Immature natural killer cell (primary cell): ENCODE data around the gene RAB44. TPM values are rescaled to one million over a fixed set of nuclear protein-coding genes. Genes with fewer than 3 reads are reported as not detected.
A peak's percentile ranks its signal among the peaks of the same experiment; 100 is the strongest.
"Not testable (repeated sequence)": the region's sequence is repeated elsewhere in the genome, so short reads cannot be mapped to it uniquely, and the experiment has no call there.

Source experiments
- DNase-seq, 3 donors: peaks; one replicate each; pipeline ENCODE4 v3.0.0; 2022; ENCODE audit warnings: mixed read lengths in 1 of 3
- H3K27ac Mint-ChIP-seq, 6 donors: one replicate each; pipeline ENCODE4 v1.8.0; 2020; ENCODE audit warnings: mixed read lengths in 6 of 6, mild to moderate bottlenecking in 5 of 6, inconsistent platforms in 4 of 6, moderate library complexity in 3 of 6
- H3K27me3 Mint-ChIP-seq, 3 donors: one replicate each; pipeline ENCODE4 v1.8.0; 2020 to 2021; ENCODE audit warnings: low read depth in 3 of 3, mild to moderate bottlenecking in 3 of 3, mixed read lengths in 3 of 3, moderate library complexity in 3 of 3, inconsistent platforms in 1 of 3
- H3K36me3 Mint-ChIP-seq, 3 donors: one replicate each; pipeline ENCODE4 v1.8.0; 2020; ENCODE audit warnings: mixed read lengths in 3 of 3, inconsistent platforms in 2 of 3, mild to moderate bottlenecking in 2 of 3
- H3K4me1 Mint-ChIP-seq, 2 donors: one replicate each; pipeline ENCODE4 v1.8.0; 2020; ENCODE audit warnings: inconsistent platforms in 2 of 2, mild to moderate bottlenecking in 2 of 2, mixed read lengths in 2 of 2, moderate library complexity in 1 of 2
- H3K4me3 Mint-ChIP-seq, 5 donors: one replicate each; pipeline ENCODE4 v1.8.0; 2020; ENCODE audit warnings: mild to moderate bottlenecking in 5 of 5, mixed read lengths in 5 of 5, inconsistent platforms in 3 of 5, moderate library complexity in 3 of 5
- H3K9me3 Mint-ChIP-seq, 6 donors: one replicate each; pipeline ENCODE4 v1.8.0; 2020; ENCODE audit warnings: mild to moderate bottlenecking in 6 of 6, mixed read lengths in 6 of 6, inconsistent platforms in 4 of 6, moderate library complexity in 3 of 6
- polyA plus RNA-seq, 3 donors: library from polyadenylated mRNA; unstranded; fragments of 300-500 nt; fragmentation: Illumina TruSeq; gene quantifications; one replicate each; pipeline ENCODE4 v1.2.3, GENCODE V29; 2021

RAB44 gene
- polyA plus RNA-seq = not detected

DNA sequence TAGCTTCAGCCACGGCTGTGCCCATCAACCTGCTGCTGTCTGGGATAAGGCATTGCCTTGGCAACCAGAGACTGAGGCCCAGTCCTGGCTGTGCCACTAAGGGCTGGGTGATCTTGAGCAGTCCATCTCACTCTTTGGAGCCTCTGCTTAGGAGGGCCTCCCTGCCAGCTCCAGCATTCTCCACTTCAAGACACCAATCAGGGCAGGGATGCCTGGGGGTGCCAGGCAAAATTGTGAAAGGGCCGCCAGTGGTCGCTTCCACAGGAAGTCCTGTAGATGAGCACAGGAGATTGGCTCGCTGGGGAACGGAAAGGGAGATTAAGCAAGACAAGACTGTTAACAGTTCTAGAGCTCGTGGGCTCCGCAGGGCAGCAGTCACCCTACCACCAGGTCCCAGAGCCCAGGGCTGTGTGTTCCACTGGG lies at the start of gene RAB44:
Gene RAB44 (plus strand): TSS at position 346 of the 423 bp plus-strand sequence. CDS start 6,410 bp downstream, outside the sequence.
- H3K9me3 Mint-ChIP-seq = no peaks in the 10 kb centered on the region
- H3K4me3 Mint-ChIP-seq = no peak within 1 kb of the TSS
- DNase-seq = no peak
- H3K27me3 Mint-ChIP-seq = peaks cover 0 to 5% (median 2%) of the 10 kb centered on the region in 3 donors
- H3K27ac Mint-ChIP-seq = peak within 1 kb of the TSS in 1 of 6 donors; percentile 23
- peaks cover 11% of the 10 kb centered on the region in 2 donors for H3K4me1 Mint-ChIP-seq
- H3K36me3 Mint-ChIP-seq = peaks cover 0 to 5% (median 0%) of the 10 kb centered on the region in 3 donors

GRCh38 chr6:36649086-36649485 lies 48.5 kb upstream of the RAB44 start:
- H3K27me3 Mint-ChIP-seq = peaks cover 0 to 4% (median 2%) of the 10 kb centered on the region in 3 donors
- H3K36me3 Mint-ChIP-seq = no peaks in the 10 kb centered on the region
- H3K4me1 Mint-ChIP-seq = no peaks in the 10 kb centered on the region
- H3K9me3 Mint-ChIP-seq = no peaks in the 10 kb centered on the region
- H3K27ac Mint-ChIP-seq = no peak overlapping the region
- no peak overlapping the region for H3K4me3 Mint-ChIP-seq
- DNase-seq = no peak

GRCh38 chr6:36649701-36650484 lies 47.7 kb upstream of the RAB44 start:
- H3K4me3 Mint-ChIP-seq = no peak overlapping the region
- no peaks in the 10 kb centered on the region for H3K4me1 Mint-ChIP-seq
- no peak overlapping the region for H3K27ac Mint-ChIP-seq
- H3K36me3 Mint-ChIP-seq = no peaks in the 10 kb centered on the region
- no peaks in the 10 kb centered on the region for H3K9me3 Mint-ChIP-seq
- peaks cover 0 to 8% (median 2%) of the 10 kb centered on the region in 3 donors for H3K27me3 Mint-ChIP-seq
- DNase-seq = no peak

DNA sequence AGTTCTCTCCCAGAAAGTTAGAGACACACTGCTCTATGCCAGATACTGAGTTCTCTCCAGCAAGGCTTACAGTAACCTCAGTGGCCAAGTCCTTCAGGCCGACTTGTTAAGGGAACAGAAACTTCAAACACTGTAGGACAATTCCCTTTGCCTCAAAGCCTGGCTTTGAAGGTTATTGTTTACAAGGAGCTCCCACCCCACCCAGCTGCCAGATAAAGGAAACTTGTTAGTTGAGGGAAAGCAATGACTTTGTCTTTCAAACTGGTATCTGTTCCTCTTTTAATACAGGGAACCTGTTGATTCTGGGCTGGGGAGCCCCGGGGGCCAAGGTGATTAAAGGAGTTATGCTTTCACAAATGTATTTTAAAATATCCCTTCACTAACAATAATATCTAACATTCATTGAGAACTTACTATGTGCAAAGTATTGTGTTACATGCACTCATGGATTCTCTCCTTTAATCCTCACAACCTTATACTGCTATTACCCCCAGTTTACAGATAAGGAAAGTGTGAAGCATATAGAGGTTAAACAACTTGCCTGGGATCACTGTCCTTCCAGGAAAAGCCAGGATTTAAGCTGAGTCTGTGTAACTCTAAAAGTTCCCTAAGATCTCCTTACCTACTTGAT lies 46.7 kb upstream of the RAB44 start:
- DNase-seq = no peak
- Mint-ChIP-seq H3K4me3 (no peak overlapping the region), H3K27me3 (peaks cover 0 to 16% (median 2%) of the 10 kb centered on the region in 3 donors), H3K27ac (no peak overlapping the region), H3K4me1 (no peaks in the 10 kb centered on the region), H3K36me3 (no peaks in the 10 kb centered on the region), H3K9me3 (no peaks in the 10 kb centered on the region)

DNA sequence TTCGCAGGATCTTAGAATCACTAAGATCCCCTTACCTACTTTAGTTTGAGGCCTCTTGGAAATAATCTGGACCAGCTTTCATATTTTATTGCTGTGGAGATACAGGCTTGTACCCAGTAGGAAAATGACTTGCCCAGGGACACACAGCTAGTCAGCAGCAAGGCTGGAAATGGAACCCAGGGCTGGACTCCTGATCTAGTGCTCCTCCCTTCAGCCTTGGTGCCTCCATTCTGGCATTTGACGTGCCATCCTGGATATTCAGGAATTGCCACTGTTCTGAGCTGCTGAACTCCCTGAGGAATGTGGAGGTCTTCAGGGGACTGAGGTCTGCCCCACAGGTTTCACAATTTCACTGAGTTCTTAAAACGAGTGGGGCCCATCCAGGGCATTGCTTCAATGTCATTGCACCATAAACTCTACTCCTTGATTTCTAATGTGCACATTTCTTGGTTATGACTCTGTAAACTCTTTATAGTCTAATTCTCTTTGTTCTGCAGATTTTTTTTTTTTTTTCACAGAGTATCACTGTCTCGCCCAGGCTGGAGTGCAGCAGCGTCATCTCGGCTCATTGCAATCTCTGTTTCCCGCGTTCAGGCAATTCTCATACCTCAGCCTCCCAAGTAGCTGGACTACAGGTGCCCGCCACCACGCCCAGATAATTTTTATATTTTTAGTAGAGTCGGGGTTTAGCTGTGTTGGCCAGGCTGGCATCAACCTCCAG lies 45.8 kb upstream of the RAB44 start:
- no peak for DNase-seq
- H3K9me3 Mint-ChIP-seq = no peaks in the 10 kb centered on the region
- peaks cover 0 to 16% (median 2%) of the 10 kb centered on the region in 3 donors for H3K27me3 Mint-ChIP-seq
- H3K4me3 Mint-ChIP-seq = no peak overlapping the region
- H3K4me1 Mint-ChIP-seq = no peaks in the 10 kb centered on the region
- H3K27ac Mint-ChIP-seq = no peak overlapping the region
- H3K36me3 Mint-ChIP-seq = no peaks in the 10 kb centered on the region

DNA sequence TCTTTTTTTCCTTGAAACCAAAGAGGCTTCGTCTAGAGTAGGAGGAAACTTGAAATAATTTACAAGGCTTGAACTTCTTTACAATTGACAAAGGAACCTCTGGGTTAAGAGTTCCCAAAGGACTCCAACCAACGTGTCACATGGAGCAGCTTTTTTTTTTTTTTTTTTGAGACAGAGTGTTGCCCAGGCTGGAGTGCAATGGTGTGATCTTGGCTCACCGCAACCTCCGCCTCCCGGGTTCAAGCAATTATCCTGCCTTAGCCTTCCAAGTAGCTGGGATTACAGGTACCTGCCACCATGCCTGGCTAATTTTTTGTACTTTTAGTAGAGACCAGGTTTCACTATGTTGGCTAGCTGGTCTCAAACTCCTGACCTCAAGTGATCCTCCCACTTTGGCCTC lies 43.2 kb upstream of the RAB44 start:
- not testable (repeated sequence) for H3K27ac Mint-ChIP-seq, DNase-seq, H3K36me3 Mint-ChIP-seq, H3K9me3 Mint-ChIP-seq, H3K4me1 Mint-ChIP-seq, H3K4me3 Mint-ChIP-seq
- H3K27me3 Mint-ChIP-seq = peaks cover 2 to 20% (median 5%) of the 10 kb centered on the region in 3 donors

DNA sequence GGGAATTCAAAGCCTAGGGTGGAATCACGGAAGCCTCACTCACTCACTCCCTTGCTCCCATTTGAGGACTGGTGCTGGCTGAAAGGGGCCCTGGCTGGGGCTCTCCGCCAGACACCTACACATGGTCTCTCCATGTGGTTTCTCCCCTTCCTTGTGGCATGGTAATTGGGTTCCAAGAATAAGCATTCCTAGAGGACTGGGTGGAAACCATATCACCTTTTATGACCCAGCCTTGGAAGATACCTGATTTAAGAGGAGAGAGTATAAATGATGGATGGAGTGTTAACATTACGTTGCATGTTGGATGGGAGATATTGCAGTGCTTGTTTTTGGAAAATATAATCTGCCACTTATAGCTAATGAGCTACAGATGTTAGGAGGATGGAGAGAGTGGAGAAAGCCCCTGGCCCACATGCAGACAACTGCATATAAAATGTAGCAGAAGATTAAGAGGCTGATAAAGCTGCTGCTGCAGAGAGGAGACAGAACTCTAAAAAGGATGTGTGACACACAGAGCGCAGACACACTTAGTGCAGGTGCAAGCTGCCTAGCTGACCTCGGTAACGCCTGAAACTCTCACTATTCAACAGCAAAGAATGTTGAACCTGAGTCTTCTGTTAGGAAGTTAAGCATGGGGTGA lies 42.4 kb upstream of the RAB44 start:
- Mint-ChIP-seq H3K4me1 (no peaks in the 10 kb centered on the region), H3K27ac (no peak overlapping the region), H3K9me3 (no peaks in the 10 kb centered on the region), H3K27me3 (peaks cover 3 to 22% (median 9%) of the 10 kb centered on the region in 3 donors), H3K4me3 (no peak overlapping the region), H3K36me3 (no peaks in the 10 kb centered on the region)
- DNase-seq = no peak

- DNase-seq = no peak
- Mint-ChIP-seq H3K9me3 (no peaks in the 10 kb centered on the region), H3K27ac (no peak overlapping the region), H3K27me3 (peaks cover 2 to 22% (median 9%) of the 10 kb centered on the region in 3 donors), H3K4me3 (no peak overlapping the region), H3K36me3 (no peaks in the 10 kb centered on the region), H3K4me1 (no peaks in the 10 kb centered on the region)
These were observed 41.2 kb upstream of the RAB44 start for GRCh38 chr6:36656441-36656840.

- Mint-ChIP-seq H3K4me1 (no peaks in the 10 kb centered on the region), H3K27ac (no peak overlapping the region), H3K27me3 (peaks cover 2 to 20% (median 9%) of the 10 kb centered on the region in 3 donors), H3K36me3 (no peaks in the 10 kb centered on the region), H3K4me3 (no peak overlapping the region), H3K9me3 (no peaks in the 10 kb centered on the region)
- no peak for DNase-seq
These were observed 40.4 kb upstream of the RAB44 start for GRCh38 chr6:36657271-36657670.

DNA sequence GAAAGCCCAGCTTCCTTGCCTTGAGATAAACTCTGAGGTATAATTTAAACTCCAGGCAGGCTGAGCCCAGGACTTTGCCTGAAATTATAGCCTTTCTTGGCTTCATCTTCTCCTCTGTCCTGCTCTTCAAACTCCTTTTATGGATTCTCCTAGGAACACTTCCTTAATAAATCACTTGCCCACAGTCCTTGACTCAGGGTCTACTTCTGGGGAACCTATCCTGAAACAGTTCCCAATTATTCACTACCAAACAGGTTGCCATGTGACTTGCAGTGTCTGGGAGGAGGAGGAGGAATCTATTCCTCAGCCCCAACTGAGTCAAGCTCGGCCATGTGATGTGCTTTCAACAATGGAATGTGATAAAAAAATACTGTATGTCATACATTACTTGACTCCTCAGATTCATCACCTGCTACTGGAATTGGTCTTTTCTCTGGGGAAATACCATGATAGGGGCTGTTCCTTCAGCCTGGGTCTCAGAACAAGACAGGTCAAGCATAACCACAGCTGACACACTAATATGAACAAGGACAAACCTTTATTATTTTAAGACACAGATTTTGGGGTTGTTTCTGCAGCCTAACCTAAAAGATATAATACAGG lies 39.6 kb upstream of the RAB44 start:
- Mint-ChIP-seq H3K27ac (no peak overlapping the region), H3K4me3 (no peak overlapping the region), H3K36me3 (no peaks in the 10 kb centered on the region), H3K27me3 (peaks cover 2 to 20% (median 9%) of the 10 kb centered on the region in 3 donors), H3K4me1 (no peaks in the 10 kb centered on the region), H3K9me3 (no peaks in the 10 kb centered on the region)
- DNase-seq = no peak

DNA sequence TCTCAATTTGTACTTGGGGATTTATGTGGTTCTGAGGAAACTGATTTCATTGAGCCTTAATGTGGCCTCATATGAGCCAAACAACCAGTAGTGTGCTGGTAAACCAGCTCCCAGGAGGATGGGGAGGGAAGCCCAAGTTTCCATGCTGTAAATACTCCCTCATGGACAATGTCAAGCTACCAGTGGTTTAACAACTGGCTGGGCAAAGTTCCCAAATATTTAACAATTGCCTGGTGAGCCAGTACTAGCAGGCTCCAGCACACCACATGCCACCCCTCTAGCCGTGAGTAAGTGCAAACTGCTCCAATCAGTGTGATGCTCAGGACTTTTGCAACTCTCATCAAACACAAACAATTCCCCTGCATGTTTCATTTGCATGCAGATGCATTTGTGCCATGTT lies 38.4 kb upstream of the RAB44 start:
- Mint-ChIP-seq H3K36me3 (no peaks in the 10 kb centered on the region), H3K9me3 (no peaks in the 10 kb centered on the region), H3K27ac (no peak overlapping the region), H3K4me3 (no peak overlapping the region), H3K27me3 (peaks cover 3 to 17% (median 10%) of the 10 kb centered on the region in 3 donors), H3K4me1 (no peaks in the 10 kb centered on the region)
- no peak for DNase-seq

DNA sequence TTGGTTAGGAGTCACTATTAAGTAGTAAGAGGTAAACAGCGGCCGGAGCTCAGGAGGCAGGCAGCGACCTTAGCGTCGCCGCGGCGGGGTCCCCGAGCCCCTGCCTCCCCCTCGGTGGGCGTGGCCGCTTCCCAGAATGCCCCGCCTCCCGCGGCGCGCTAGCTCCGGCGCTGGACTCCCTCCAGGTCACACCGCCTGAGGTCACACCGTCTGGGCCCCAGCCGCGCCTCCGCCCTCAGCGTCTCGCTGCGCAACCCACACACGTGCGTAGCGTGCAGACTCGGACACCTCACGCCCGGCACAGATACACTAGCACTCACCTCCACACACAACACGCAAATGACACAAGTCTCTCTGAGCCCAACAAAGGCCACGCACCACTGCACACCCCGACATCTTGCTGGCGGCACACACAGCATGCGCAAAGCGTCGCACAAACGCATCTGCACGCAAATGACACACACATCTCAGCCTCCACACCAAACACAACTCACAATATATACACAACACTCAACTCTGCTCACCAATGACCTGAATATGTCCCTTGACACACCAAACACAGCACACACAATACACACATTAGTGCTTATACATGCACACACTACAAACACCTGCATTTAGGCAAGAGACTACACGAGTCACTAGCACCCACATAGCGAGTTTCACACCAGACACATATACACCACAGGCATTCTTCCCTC lies 36.7 kb upstream of the RAB44 start:
- Mint-ChIP-seq H3K27ac (no peak overlapping the region), H3K4me1 (no peaks in the 10 kb centered on the region), H3K9me3 (no peaks in the 10 kb centered on the region), H3K36me3 (no peaks in the 10 kb centered on the region), H3K27me3 (peaks cover 3 to 14% (median 7%) of the 10 kb centered on the region in 3 donors), H3K4me3 (no peak overlapping the region)
- no peak for DNase-seq

GRCh38 chr6:36662380-36662779 lies 35.2 kb upstream of the RAB44 start:
- Mint-ChIP-seq H3K9me3 (no peaks in the 10 kb centered on the region), H3K4me3 (no peak overlapping the region)
- no peak for DNase-seq

More at GRCh38 chr6:36662380-36662779, 35.2 kb upstream of the RAB44 start:
- H3K36me3 Mint-ChIP-seq = no peaks in the 10 kb centered on the region
- H3K27ac Mint-ChIP-seq = no peak overlapping the region
- H3K27me3 Mint-ChIP-seq = peaks cover 3 to 12% (median 6%) of the 10 kb centered on the region in 3 donors
- no peaks in the 10 kb centered on the region for H3K4me1 Mint-ChIP-seq
